GM18907 (cell line): ENCODE measurements around the gene RAD51B.

Experiments
- ATAC-seq: cut with Tn5 transposase; IDR thresholded peaks from one replicate; pipeline ENCODE4 v1.9.1; 2021; ENCODE audit warnings: mild to moderate bottlenecking, moderate library complexity; ENCODE audit not compliant: unreplicated experiment

RAD51B gene

DNA sequence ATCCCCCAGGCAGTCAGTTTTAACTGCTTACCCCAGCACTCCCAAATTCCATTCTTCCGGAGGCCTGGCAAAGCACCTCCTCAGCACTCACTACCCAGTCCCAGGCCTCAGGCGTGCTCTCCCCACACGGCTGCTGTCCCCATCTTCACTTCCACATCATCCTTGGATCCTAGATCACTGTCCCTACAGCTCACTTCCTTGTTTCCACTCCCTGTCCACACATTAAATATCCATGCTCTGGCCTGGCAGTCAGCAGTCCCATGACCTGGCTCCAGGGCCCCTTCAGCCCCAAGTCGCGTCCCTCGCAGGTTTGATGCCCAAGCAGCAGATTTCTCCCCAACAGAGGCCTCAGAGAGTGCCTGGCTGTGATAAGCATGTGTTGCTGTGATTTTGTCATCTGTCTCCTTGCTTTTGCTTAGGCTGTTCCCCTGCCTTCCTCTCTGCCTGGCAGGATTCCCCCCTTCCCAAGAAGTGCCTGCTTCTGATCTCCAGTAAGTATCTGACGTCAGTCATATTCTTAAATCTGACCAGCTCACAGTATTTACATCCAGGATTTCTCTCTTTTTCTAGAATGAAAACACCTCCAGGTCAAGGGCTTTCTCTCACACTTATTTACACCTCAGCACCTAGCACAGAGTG lies 731.6 kb downstream of the RAD51B start:
- ATAC-seq: no peak

DNA sequence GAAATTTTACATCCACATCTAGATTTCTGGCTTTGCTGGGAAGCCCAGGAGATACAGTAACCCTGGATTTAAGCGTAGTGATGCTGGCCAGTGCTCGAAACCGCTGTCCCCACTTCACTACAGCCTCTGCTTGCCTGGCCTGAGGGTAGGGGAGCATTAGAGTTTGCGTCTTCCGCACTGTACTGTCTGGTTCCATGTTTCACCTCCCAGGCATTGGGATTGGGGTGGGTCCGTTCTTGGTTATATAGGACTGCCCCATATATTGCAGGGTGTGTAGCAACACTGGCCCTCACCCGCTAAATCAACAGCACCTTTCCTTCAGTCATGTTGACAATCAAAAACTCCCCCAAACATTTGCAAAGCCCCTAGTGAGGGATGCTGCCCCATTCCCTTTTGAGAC lies 732.5 kb downstream of the RAD51B start:
- ATAC-seq: no peak

DNA sequence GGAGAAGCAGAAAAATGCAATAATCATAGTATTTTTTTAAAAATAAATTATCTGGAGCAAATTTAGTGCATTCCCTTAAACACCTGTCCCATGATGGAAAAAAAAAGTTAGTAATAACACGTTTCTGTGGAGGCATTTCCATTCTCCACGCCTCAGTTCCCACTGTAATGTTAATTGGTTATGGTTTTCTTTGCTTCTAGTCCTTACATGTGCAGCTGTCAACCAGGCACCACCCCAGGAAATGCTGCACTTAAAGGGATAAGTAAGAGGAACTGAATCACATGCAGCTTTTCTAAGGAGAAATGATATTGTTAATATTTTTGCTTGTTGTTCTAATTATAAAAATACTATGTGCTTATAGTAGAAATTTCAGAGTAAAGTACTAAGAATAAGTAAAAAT lies 733.0 kb downstream of the RAD51B start:
- no peak for ATAC-seq

- no peak for ATAC-seq
Measured at GRCh38 chr14:68553311-68553710, 733.7 kb downstream of the RAD51B start.

GRCh38 chr14:68554231-68554630 lies 734.7 kb downstream of the RAD51B start:
- no peak for ATAC-seq

DNA sequence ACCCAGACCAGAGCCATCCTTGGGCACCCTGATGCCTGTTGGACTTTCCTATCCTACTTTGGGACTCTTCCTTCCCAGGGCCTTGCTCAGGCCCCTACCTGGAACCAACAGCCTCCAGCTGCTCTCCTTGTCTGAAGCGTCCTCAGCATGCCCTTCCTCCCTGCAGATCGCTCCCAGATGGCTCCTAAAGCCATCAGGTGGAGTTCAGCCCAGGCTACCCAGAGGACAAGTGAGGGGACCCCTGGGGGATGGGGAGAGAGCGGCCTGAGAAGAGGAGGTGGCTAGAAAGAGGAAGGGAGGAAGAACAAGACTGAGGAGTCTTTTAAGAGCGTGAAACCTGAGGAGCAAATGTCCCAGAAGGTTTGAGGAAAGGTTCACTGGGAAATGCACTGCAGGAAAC lies 736.7 kb downstream of the RAD51B start:
- no peak for ATAC-seq

DNA sequence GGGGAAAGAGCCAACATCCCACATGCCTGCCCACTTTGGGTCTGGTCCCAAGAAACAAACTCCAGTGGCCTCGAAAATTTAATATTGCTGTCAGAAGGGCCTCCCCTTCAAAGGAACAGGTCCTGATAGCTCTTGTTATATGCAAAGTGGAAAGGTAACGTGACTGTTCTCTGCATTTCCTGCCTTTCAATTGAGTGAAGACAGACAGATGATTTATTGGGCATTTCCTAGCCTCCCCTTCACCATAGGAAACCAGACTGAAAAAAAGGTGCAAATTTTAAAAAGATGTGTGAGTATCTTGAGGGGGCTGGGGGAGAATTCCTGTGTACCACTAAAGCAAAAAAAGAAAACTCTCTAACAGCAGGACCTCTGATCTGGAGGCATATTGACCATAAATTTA lies 738.1 kb downstream of the RAD51B start:
- ATAC-seq: no peak

GRCh38 chr14:68558096-68558495 lies 738.5 kb downstream of the RAD51B start:
- ATAC-seq: no peak

- ATAC-seq: no peak
Measured at GRCh38 chr14:68559949-68560348, 740.4 kb downstream of the RAD51B start.

- ATAC-seq: no peak
Measured at GRCh38 chr14:68561531-68562007, 742.0 kb downstream of the RAD51B start.

DNA sequence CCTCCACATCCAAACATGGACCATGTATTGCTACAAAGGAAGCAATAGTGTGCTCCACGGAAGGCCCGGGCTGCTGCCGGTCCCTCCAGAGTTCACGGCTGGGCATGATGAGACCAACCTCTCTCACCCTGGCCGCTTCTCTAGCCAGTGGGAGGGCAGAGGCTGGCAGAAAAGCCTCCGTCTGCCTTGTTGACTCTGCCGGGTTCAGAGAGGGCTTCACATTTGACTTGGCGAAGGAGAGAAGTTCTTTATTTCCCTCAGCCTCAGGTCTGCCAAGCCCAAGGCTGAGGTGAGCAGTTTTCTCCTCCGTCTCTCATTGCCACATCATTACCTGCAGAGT lies 743.3 kb downstream of the RAD51B start:
- no peak for ATAC-seq

- ATAC-seq: no peak
Measured at GRCh38 chr14:68563251-68564131, 743.9 kb downstream of the RAD51B start.

- ATAC-seq: no peak
Measured at GRCh38 chr14:68564191-68564825, 744.7 kb downstream of the RAD51B start.

GRCh38 chr14:68564826-68565759 lies 745.5 kb downstream of the RAD51B start:
- no peak for ATAC-seq

- ATAC-seq: no peak
Measured at GRCh38 chr14:68566075-68566474, 746.5 kb downstream of the RAD51B start.

- no peak for ATAC-seq
Measured at GRCh38 chr14:68568907-68569897, 749.6 kb downstream of the RAD51B start.

GRCh38 chr14:68569970-68570409 lies 750.4 kb downstream of the RAD51B start:
- no peak for ATAC-seq

DNA sequence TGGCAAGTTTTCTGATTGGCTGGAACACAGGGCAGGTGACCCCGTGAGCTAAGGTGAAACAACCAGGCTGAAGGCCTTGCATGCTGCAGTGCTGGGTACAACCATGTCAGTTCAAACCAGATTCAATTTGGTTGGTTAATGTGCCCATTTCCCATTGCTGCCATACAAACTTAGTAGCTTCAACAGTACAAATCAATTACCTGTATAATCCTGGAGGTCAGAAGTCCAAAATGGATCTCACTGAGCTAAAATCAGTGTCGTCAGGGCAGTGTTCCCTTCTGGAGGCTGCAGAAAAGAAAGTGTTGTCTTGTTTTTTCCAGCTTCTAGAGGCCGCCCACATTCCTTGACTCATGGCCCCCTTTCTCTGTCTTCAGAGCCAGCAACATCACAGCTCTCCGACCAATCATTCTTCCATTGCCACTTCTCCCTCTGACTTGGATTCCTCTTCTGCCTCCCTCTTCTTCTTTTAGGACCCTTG lies 751.6 kb downstream of the RAD51B start:
- ATAC-seq: no peak

DNA sequence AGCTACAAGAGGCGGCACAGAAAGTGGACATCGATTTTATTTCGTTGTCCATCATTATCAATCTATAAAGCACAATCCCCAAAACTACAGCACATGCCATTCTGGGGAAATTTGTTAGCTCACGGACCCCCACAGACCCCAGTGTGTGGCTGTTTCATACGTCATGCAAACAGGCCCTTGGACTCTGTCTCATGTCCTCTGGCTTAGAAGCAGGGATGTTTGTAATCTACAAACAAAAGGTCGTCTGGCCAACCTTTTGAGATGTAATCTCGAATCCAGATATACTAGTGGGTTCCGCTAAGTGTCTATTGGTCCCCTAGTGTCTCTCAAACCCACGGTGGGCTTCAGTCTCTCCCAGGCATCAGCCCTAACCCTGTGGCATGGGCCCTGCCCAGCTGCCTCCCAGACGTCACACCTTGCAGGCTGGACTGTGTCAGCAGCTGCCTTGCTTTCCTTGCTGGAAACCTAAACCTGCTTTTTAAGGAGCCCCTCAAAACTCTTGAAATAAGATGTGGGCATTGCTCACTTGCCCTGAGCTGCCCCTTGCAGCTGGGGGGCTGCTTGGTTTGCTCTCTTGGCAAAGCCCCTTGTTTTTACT lies 752.4 kb downstream of the RAD51B start:
- ATAC-seq: no peak
